ENCODE data around the gene MRFAP1.
"Not testable (repeated sequence)": the region's sequence is repeated elsewhere in the genome, so short reads cannot be mapped to it uniquely, and the experiment has no call there.

MRFAP1 gene

DNA sequence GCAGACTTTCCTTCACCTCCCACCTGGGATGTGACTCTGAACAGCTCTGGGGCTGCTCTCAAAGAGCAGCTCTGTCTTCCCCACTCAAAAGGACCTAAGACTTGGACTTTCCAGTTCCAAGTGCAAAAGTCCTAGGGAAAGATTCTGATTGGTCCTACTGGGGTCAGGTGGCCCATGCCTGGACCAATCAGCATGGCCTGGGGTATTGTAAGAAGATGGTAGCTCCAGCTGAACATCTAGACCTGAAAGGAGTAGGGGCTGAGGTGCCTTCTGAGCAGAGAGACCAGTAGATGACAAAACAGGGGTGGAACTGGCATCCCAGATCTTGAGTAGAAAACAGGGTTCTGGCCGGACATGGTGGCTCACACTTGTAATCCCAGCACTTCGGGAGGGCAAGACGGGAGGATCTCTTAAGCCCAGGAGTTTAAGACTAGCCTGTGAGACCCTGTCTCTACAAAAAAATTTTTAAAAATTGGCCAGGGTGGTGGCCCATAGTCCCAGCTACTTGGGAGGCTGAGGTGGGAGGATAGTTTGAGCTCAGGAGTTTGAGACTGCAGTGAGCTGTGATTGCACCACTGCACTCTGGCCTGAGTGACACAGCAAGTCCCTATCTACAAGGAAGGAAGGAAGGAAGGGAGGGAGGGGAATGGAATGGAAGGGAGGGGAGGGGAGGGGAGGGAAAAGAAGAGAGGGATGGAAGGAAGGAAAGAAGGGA lies 27.4 kb upstream of the MRFAP1 start:
- DNase-seq, result no peak

DNA sequence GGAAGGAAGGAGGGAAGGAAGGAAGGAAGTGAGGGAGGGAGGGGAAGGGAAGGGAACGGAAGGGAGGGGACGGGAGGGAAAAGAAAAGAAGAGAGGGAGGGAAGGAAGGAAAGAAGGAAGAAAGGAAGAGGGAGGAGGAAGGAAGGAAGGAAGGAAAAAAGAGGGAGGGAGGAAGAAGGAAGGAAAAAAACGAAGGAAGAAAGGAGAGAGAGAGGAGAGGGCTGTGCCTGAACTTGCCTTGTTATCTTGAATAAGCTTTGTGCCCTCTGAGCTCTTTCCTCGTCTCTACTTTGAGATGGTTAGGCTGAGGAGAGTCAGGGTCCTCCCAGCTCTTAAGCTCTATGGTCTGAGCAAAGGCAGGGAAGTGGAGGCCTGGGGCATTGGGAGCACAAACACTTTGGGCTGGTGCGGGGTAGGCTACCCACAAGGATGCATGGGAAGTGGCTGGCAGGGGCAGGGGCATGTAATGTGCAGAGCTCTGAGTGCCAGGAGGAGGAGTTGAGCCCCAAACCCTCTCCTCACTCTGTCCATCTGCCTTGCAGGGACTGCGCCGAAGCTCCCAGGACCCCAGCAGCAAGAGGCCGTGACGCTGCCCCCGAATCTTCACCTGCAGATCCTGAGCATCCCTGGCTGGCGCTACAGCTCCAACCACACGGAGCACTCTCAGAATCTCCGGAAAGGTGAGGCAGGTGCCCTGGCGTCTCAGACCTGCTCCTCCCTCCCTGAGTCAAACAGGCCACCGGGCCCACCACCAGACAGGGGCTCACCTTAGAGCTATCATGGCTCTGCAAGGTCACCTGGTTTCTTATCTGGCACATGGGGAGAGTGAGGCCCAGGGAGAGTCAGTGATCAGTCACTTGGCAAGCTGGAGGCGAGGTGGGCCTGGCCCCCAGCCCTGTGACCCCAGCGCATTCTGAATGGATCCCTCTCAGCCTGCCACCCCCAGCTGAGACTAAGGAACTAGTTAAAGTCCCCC lies 26.5 kb upstream of the MRFAP1 start:
- DNase-seq, result no peak

DNA sequence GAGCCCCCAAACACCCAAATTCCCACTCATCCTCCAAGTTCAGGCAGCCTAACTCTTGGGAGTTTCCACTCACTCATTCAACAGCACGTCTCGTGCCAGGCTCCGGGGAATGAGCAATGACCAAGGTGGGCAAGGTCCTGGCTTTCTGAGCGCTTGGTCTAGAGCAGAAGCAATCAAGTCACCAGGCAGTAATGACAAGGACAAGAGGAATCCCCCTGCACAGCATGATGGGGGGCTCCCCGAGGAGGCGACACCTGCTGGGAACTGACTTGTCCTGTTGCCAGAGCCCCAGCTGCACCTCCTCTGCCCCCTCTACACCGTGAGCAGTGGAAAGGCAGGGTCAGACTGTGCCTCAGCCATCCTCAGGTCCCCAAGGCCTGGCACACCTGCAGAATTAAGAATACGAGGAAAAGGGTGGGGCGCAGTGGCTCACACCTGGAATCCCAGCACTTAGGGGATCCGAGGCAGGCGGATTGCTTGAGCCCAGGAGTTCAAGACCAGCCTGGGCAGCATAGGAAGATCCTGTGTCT lies 25.7 kb upstream of the MRFAP1 start:
- DNase-seq, result no peak

DNA sequence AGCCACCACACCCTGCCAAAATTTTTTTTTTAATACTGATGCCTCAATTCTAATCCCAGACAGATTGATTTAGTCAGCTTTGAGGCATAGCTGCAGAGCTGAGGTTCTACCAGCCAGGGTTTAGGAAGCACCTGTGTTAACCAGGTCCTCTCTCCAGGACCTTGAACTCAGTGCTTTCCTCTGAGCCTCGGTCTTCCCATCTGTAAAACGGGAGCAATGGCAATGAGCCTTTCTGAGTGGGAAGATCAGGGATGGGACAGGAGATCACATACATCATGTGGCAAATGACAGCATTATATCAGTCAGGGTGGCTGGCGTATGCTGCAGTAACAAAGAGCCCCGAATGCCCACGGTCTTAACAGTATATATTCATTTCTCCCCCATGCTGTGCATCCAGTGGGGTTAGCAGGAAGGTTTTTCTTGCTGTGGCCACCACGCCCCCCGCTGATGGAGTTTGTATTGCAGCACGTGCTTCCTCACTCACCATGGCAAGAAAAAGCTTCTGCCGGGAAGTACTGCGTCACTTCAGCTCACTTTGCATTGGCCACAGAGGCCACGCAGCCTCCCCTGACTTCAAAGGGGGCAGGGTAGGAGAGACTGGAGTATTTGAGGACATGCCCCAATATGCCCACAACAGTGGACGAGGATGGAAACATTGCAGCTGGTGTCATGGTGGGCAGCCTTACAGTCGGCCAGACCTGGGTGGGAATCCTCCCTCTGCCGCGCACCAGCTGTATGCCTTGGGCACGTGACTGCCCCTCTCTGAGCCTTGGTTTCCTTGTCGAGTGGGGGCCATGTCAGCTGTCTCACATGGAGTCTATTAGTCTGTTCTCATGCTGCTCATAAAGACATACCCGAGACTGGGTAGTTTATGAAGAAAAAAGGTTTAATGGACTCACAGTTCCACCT lies 24.1 kb upstream of the MRFAP1 start:
- no peak for DNase-seq

DNA sequence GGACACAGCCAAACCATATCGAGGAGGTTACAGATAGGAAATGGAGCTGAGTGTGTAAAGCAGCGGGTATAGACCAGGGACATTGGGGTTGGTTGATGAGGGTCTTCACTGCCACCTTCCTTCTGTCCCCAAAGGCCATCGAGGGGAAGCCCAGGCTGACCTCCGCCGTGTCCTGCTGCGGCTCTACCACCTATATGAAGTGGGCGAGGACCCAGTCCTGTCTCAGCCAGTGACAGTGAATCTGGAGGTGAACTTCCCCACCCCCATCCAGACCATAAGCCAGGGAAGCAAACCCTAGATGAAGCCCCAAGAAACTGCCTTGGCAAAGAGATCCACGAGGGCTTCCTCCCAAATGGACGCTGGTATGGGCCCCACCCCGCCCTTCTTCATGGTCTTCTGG lies 23.2 kb upstream of the MRFAP1 start:
- no peak for DNase-seq

DNA sequence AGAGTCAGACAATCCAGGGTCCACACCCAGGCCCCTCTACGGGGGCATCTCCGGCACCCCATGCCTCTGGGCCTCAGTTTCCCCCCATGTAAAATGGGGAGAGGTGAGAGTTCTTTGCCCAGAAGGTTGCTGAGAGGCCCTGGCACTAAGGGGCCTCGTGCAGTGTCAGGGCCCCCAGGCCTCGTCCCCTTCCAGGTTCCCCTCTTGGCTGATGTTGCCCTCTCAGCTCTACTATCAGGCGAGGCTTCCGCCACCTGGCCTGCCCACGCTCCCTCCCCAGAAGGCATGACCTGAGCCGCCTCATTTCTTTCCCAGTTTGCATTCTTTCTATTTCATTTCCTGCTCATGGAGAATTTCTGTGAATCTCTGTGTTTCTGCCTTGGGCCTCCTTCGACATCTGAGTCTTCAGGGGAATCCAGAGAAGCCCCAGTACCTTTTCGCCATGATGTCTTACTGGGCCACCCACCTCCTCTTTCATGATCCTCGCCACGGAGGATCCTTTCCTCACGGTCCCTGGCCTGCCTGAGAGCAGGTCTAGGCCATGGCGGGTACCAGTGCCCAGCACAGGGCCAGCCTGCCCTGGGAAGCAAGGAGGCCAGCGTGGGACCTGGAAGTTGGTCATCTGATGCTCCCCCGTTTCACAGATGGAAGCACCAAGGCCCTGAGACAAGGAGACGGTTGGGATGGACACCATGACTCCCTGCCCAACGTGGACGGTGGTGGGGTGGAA lies 21.9 kb upstream of the MRFAP1 start:
- no peak for DNase-seq

DNA sequence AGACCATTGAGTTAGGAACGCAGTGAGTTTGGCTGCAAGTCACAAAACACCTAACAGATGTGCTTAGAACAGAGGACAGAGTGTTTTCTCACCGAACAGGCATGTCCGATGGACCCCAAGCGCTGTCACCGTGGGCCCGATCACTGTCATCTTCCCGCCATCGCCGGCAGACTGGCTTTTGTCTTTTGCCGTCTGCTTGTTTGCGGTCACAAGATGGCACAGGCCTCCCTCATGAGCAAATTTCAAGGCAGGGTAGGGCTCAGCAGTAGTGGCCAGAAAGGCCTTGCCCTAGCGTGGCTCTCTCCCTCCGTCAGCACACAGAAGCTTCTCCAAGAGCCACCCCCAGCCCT lies 21.4 kb upstream of the MRFAP1 start:
- DNase-seq, result no peak

DNA sequence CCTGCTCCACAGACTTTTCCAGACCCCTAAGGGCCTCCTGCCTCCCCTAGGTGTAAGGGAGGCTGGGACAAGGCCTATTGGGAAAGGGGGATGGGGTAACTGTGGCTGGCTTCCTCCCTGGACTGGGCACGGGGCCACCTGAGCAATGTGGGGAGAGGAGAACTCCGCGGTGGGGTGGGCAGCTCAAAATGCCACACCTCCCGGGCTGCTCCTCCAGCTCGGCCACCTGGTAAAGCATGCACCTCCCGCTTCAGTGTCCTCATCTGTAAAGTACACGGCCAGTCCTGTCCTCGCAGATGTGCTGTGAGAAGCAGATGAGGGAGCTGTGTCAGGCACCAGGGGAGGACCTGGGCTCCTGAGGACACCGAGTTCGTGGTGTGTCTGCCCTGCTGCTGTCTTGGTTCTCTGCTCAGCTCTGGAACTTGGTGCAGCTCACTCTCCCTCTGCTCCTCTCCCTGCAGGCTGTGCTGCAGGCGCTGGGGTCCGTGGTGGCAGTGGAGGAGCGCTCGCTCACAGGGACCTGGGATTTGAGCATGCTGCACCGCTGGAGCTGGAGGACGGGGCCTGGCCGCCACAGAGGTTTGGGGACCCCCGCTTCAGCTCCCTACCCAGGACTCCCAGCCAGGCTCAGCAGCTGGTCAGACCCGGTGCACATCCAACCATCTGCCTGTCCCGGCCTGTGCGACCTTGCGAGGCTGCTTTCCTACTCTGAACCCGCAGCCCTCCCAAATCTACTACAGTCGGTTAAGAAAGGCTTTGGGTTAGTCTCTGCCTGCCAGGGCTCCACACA lies 20.8 kb upstream of the MRFAP1 start:
- DNase-seq, result no peak

DNA sequence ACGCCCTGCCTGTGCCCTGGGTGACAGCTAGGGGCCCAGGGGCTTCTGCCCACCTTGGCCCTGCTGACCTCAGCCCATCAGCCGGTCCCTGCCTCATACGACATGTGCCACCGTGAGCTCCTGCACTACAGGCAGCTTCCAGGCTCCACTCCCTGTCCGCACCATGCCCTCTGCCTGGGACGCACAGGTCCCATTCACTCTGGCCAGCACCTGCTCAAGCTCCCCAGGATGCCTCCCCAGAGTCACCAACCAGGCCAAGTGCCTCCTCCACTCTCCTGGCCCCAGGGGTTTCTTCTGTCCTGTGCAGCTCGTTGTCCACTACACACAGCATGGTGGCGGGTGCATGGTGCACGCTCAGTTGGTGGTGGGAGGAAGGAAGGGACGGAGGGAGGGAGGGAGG lies 20.2 kb upstream of the MRFAP1 start:
- DNase-seq, result no peak

DNA sequence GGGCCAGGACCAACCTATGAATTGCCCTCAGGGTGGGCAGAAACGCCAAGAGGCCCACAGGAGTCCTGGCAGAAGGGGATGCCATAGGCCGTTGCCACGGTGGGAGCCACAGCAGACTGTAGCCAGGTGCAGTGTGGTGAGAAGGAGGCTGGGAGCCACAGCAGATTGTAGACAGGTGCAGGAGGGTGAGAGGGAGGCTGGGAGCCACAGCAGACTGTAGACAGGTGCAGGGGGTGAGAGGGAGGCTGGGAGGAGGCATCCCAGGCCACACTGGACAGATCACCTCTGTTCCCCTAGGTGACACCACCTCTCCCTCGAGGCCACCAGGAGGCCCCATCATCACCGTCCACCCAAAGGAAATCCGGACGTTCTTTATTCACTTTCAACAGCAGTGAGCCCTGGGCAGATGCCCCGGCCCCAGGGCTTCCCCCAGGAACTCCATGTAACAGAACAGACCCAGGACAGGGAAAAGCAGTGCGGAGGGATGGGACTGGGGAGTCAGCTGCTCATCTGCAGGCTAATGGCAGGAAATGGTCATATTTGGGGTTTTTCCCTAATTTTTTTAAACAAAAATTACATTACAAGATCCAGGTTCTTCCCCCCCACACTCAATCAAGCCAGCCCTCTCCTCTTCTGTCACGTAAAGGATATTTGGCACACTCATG lies 19.5 kb upstream of the MRFAP1 start:
- no peak for DNase-seq

DNA sequence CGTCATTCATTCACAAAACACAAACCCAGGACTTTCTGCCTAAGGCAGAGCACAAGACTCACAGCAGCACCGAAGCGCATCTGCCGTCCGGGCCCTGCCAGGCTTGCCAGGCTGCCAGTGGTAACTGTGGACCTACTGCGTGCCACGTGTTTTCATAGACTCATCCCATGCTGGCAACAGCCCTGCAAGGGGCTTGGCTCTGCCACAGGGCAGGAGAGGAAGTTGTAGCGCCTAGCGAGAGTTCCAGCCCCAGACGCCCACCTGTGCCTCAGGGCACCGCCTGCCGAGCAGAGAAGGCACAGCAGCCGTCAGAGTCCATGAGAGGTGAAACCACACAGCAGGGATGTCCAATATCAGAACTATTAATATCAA lies 18.9 kb upstream of the MRFAP1 start:
- no peak for DNase-seq

DNA sequence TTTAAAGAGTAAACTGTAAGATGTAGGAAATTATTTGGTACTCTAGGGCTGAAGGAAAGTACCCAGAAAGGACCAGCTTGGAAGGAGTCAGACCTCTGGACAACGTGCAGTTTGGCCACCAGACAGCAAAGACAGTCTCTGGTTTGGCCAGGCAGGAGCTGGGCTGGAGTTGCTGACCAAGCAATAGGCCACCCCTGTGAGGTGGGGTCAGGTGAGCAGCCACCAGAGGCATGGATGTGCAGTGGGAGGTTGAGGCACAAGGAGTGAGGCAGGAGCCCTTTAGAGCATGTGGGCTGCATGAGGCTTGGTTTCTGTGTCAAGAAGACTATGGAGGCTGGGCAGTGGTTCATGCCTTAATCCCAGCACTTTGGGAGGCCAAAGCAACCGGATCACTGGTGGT lies 17.7 kb upstream of the MRFAP1 start:
- DNase-seq, result no peak

DNA sequence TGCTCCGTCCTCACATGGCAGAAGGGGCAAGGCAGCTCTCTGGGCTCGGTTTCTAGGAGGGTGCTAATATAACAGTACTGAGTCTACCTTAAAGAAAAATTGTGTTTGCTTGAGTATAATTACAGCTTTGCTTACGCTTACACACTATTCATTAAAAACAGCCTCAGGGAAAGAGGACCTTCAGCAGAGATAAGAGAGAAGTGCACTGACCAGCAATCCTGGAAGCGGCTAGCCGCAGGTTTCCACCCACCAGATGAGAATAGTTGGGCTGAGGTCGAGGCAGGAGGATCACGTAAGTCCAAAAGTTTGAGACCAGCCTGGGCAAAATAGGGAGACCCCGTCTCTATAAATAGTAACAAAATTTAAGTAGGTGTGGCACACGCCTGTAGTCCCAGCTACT lies 15.2 kb upstream of the MRFAP1 start:
- DNase-seq, result no peak

DNA sequence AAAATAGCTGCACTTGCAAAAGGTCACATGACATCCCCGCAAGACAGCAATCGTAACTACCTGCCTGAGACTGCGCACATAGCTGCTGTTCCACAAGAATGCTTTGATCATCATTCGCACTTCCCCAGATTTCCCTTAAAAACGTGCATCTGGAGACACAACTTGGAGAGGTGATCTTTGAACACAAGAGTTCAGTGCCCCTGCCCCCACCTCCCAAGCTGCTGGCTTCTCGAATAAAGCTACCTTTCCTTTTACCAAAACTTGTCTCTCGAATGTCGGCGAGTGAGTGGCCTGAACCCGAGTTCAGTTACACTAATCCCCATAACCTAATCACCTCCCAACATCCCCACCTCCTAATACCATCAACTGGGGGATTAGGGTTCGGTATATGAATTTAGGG lies 14.4 kb upstream of the MRFAP1 start:
- no peak for DNase-seq

DNA sequence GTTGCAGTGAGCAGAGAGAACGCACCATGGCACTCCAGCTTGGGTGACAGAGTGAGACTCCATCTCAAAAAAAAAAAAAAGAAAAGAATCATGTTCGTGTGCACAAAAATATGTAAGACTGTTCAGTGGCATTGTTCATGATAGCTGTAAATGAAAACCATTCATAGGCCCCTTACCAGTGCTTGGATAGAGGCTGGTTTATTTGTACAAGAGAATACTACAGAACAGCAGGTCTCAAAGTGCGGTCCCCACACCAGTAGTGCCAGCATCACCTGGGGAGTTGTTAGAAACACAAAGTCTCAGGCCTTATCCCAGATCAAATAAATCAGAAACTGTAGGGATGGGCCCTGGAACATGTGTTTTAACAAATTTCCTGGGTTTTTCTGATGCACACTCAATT lies 12.7 kb upstream of the MRFAP1 start:
- no peak for DNase-seq

DNA sequence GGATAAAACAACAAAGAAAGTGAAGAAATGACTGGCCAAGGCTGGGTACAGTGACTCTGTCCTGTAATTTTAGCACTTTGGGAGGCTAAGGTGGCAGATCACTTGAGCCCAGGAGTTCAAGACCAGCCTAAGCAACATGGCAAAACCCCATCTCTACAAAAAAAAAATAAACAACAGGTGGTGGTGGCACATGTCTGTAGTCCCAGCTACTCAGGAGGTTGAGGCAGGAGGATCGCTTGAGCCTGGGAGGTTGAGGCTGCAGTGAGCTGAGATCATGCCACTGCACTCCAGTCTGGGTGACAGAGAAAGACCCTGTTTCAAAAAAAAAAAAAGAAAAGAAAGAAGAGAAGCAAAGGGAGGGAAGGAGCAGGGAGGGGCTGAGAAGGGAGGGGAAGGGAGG lies 12.0 kb upstream of the MRFAP1 start:
- not testable (repeated sequence) for DNase-seq

DNA sequence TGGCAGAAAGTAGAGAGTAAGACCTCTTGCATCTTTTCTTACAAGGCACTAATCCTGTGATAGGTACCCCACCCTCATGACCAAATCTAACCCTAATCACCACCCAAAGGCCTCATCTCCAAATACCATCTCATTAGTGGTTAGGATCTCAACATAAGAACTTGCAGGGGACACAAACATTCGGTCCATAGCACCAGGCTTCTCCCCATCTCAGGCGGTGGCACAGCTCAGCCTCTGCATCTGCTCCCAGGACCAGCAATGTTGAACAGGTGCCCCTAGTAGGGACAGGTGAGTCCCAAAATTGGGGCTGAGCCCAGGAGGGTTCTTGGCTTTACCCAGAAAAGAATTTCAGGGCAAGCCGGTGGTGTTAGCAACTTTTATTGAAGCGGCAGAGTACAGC lies 8.4 kb upstream of the MRFAP1 start:
- no peak for DNase-seq

DNA sequence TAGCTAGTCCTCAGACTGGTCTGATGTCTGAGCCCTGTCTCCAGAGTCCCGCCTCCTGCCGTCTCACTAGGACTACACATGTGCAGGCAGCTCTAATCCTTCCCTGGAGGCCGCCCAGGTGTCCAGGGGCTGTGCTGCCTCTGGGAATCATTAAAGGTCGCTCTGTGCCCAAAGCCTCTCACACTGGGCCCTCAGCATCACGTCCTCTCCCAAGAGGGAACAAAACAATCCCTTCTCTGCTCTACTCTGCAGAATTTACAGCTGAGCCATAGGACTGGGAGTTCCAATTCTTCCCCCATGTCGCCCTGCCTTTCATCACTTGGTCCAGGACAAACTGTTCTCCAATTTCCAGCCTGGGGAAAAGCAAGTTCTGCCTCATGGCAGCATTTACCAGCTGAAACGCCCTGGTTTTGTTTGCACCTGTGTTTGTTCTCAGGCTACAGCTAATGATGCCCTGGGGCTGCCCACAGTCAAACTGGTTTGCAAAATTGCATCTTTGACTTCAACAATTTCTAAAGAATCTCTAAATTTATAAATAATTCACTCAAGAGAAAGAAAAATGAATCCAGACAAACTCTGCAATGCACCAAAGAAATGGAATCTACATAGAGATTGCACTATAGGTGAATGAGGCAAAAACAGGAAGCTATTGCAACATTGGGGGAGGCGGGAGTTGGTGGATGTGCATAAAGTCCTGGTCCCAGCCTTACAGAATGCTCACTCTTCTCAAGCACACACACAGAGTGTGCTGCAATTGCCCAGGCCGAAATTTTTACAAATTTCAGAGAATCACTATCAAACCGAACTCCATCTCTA lies 7.2 kb upstream of the MRFAP1 start:
- DNase-seq, result no peak

DNA sequence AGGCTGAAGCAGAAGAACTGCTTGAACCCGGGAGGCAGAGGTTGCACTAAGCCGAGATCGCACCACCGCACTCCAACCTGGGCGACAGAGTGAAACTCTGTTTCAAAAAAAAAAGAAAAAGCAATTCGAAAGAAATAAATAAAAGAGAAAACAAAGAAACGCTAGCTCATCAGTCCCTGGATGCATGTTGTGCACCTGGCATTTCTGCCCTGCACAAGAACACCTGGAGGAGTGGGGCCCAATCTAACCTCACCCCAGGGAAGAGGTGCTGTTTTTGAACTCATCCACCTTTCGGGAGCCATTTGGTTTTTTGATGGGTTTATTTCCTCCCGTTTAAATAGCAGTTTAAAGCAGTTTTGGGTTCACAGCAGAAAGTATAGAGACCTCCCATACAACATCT lies 5.7 kb upstream of the MRFAP1 start:
- no peak for DNase-seq

DNA sequence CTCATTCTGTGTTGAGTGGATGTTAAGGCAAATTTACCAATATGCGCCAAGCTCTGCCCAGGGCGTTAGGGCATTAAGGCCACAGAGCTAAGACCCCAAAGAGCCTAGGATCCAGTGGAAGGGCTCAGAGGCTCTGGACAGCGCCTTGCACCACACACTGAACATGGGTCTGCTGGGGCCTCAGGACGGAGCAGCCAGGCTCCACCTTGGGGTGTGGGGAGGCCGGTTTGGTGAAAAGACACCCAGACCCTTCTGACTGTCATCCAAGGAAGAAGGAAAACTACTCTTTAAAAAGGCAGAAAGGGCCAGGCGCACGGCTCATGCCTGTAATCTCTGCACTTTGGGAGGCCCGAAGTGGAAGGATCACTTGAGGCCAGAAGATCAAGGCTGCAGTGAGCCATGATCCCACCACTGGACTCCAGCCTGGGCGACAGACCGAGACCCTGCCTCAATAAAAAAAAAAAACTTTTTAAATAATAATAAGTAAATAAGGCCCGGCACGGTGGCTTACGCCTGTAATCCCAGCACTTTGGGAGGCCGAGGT lies 1.3 kb upstream of the MRFAP1 start:
- DNase-seq, result no peak

All from activated T-cell treated with anti-CD3 and anti-CD28 coated beads for 4 hours (primary cell).